HG03175 (cell line): ENCODE measurements around the gene PITPNC1.
"Not testable (repeated sequence)": the region's sequence is repeated elsewhere in the genome, so short reads cannot be mapped to it uniquely, and the experiment has no call there.

ENCODE experiments used
- ATAC-seq: cut with Tn5 transposase; IDR thresholded peaks from one replicate; pipeline ENCODE4 v1.9.1; 2021; ENCODE audit warnings: mild to moderate bottlenecking, moderate library complexity; ENCODE audit not compliant: unreplicated experiment

PITPNC1 gene

GRCh38 chr17:67637901-67638641 lies 261.0 kb downstream of the PITPNC1 start:
- ATAC-seq: no peak

- ATAC-seq: no peak
Measured at GRCh38 chr17:67638871-67639270, 261.8 kb downstream of the PITPNC1 start.

DNA sequence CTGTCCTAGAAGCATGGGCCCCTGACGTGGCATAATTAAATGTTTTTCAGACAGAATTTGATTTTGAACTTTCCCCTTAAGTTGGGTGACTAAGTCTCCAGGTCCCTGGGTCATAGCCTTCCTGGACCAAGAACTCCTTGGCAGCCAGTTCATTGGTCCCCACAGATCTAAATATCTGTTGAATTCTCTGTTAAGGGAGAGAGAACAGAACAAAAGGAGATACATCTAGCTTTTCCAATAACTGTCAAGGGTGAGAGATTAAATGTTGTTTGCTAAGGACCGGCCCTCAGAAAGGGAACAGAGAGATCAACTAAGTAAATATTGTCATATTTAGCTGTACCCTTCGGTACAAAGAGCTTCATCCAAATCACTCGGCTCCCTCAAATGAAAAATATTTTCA lies 262.5 kb downstream of the PITPNC1 start:
- ATAC-seq: no peak

DNA sequence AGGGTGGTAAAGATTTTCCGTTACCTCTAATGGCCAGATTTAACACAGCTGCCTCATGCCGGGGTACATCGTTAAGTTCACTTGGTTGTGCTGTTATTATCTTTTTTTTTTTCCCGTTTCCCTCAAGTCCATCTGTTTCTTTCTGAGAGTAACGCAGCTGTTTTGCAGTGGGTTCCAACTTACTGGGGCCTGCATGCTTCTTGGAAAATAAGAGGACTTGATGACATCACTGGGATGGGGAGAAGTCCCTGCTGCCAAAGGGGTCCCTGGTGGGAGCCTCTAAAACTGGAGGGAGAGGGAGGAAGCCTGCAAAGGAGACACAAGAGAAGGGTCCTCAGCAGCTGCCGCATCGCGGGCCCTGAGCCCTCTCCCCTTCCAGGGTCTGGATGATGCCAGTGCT lies 262.9 kb downstream of the PITPNC1 start:
- no peak for ATAC-seq

DNA sequence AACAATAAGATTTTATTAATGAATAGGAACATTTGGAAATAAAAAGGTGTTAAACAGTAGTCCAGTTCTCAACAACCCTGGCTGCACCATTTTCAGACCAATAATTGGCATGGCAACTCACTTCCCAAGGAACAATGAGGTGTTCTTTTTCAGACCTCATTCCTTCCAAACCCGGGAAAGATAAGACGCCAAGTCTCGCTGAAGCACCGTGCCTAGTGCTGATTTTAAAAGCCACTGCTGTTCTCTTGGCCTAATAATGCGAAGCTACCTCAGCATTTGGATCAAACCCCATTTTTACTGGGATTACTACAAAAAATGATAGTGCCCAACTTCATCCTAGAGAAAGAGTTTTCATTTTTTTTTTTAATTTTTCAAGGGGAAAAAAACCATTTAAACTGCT lies 265.4 kb downstream of the PITPNC1 start:
- no peak for ATAC-seq

DNA sequence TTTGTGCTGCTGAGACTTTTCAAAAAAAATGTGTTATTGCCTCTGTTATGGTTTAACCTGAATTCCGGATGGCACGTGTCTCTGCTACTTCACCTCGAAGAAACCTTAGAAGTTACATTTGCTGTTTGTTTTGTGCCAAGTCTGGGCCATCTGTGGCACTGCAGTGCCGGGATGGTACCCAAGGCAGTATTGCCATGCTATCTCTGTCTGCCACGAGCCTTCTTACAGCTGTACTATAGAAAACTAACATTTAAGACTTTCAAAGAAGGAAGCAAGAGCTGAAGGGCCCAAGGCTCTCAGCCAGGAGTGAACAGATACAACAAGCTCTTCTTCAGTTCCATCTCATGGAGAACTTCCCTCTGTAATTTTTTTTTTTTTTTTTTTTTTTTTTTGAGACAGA lies 267.0 kb downstream of the PITPNC1 start:
- no peak for ATAC-seq

DNA sequence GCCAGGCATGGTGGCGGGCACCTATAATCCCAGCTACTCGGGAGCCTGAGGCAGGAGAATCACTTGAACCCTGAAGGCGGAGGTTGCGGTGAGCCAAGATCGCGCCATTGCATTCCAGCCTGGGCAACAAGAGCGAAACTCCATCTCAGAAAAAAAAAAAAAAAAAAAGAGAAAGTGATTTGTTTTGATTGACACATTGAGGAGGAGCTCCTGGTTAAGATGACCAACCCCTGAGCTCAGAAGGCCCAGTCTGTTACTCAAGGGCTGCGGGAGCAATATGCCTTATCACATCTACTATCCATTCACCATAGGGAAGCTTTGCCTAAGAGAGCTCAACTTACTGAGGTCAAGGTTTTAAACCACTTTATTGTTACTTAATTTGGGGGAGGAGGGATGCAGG lies 268.1 kb downstream of the PITPNC1 start:
- not testable (repeated sequence) for ATAC-seq

DNA sequence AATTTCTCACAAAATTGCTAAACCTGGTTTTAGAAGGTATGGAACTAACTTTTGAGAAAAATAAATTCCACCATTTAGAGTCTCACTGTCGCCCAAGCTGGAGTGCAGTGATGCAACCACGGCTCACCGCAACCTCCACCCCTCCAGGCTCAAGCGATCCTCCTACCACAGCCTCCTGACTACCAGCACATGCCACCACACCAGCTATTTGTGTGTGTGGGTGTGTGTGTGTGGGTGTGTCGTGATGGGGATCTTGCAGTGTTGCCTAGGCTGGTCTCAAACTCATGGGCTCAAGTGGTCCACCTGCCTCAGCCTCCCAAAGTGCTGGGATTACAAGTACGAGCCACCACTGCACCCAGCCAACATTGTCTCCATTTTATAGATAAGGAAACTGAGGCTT lies 269.4 kb downstream of the PITPNC1 start:
- ATAC-seq: no peak

DNA sequence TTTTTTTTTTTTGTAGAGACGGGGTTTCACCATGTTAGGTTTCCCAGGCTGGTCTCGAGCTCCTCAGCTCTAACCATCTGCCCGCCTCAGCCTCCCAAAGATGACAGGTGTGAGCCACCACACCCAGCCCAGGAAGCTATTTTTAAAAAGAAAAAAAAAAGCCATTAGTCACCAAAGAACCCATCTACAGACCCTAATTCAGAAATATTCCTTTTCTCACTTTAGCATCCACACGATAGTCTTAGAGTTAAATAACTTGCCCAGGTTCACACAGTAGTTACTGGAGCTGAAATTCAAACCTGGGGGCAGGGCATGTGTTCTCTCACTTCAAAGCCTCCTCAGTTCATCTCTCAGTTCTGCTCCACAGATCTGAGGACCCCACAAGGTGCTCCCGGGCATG lies 270.4 kb downstream of the PITPNC1 start:
- no peak for ATAC-seq

- no peak for ATAC-seq
Measured at GRCh38 chr17:67648032-67648905, 271.2 kb downstream of the PITPNC1 start.

DNA sequence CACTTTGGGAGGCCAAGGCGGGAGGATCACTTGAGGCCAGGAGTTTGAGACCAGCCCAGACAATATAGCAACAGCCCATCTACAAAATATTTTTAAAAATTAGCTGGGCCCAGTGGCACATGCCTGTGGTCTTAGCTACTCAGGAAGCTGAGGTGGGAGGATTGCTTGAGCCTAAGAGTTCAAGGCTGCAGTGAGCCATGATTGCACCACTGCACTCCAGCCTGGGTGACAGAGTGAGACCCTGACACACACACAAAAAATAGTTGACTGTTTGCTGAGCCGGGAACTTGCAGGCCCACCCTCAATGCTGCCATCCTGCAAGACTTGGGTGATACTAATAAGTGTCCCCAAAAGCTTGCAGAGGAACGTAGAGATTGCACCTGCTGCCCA lies 271.8 kb downstream of the PITPNC1 start:
- not testable (repeated sequence) for ATAC-seq

GRCh38 chr17:67649891-67650290 lies 272.8 kb downstream of the PITPNC1 start:
- ATAC-seq: no peak

GRCh38 chr17:67651218-67651579 lies 274.1 kb downstream of the PITPNC1 start:
- ATAC-seq: not testable (repeated sequence)

DNA sequence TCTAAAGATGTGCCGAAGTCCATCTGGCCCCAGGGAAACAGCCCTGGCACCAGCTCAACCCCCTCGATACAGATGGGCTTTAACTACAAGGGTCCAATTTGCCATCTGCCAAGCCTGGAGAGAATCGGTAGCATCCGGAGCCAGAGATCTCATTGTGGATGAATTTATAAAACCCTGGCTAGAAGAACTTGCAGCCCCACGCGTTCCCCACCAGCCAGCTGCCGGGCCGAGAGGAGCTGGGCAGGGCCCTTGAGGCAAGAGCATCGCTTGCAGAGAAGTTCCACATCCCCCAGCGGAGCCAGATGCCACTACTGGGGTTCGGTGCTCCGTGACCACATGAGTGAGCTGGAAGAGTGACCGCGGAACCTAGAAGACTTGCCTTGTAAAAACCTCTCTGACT lies 275.4 kb downstream of the PITPNC1 start:
- no peak for ATAC-seq

GRCh38 chr17:67655478-67656148 lies 278.5 kb downstream of the PITPNC1 start:
- ATAC-seq: no peak

- peak; percentile 49 for ATAC-seq
Measured at GRCh38 chr17:67656494-67657203, 279.6 kb downstream of the PITPNC1 start.

DNA sequence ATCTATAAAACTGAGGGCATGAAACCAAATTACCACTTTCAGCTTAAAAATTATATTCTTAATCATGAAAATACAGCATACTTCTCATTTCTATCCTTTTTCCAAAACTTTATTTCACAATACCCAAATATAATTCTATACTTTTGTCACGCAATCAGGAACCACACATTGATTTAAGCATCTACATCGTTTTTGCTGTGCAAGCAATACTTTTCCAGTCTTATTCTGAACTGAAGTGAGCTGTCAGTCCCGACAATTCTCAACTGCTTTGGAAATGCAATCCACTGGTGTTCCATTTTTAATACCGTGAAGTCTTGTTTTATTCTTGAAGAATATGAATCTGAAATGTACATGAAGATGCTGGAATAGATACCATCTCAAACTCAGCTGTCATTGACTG lies 280.5 kb downstream of the PITPNC1 start:
- no peak for ATAC-seq

DNA sequence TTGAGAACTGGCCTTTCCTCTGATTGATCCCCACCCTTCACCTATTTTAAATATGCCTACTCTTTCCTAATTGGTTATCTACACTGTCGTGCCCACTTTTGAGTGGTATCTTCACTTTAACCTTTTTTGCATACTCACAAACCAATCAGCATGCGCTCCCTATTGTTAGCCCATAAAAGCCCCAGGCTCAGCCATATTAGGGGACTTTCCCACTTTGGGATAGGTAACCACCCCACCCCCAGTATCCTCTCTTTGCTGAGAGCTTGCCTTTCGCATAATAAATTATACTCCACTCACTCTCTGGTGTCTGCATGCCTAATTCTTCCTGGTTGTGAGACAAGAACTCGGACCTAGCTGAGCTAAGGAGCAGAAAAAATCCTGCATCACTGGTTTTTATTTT lies 281.2 kb downstream of the PITPNC1 start:
- no peak for ATAC-seq

DNA sequence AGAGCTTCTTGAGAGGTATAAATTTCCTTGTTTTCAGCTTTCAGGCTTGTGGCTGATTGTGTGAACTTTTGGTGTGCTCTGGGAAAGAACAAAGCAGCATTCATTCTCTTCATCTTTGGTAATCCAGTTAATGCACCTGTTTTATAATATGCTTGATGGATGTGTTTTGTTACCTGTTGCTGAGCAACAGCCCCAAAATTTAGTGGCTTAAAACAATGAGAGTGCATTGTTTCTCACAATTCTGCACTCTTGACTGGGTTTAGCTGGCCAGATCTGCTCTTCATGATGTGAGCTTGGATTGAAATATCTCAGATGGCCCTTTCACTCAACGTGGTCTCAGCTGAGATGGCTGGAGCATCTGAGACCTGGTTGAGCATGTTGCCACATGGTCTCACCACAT lies 281.9 kb downstream of the PITPNC1 start:
- no peak for ATAC-seq

DNA sequence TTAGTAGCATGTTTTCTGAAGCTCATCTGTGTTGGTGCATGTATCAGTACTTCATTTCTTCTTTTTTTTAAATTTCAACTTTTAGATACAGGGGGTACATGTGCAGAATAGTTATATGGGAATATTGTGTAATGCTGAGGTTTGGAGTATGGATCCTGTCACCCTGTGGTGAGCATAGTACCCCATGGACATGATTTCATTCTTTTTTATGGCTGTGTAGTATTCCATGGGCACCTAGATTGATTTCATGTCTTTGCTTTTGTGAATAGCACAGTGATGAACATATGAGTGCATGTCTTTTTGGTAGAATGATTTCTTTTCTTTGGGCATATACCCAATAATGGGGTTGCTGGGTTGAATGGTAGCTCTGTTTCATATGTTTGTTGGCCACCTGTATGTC lies 285.6 kb downstream of the PITPNC1 start:
- ATAC-seq: no peak

GRCh38 chr17:67663457-67663856 lies 286.4 kb downstream of the PITPNC1 start:
- no peak for ATAC-seq
